NK-92 treated with Interleukin-12 subunit alpha and Interleukin-12 subunit beta, amount 100 ng/mL, for 24 hours (cell line): ENCODE results near the gene KRTAP10-5.

ENCODE experiments used
- DNase-seq: peaks from one replicate; lab custom pipeline; 2025; lab: John Stamatoyannopoulos, UW

KRTAP10-5 gene

GRCh38 chr21:44549525-44550211 is 30.7 kb downstream of the KRTAP10-5 start:
- no peak for DNase-seq

GRCh38 chr21:44548922-44549321 is 31.5 kb downstream of the KRTAP10-5 start:
- DNase-seq = no peak

- DNase-seq = no peak
Observed at GRCh38 chr21:44548381-44548780, 32.0 kb downstream of the KRTAP10-5 start.

- DNase-seq = no peak
Observed at GRCh38 chr21:44547656-44548331, 32.6 kb downstream of the KRTAP10-5 start.

GRCh38 chr21:44544566-44544965 is 35.8 kb downstream of the KRTAP10-5 start:
- no peak for DNase-seq

GRCh38 chr21:44542716-44543115 is 37.7 kb downstream of the KRTAP10-5 start:
- DNase-seq = no peak

- DNase-seq = no peak
Observed at GRCh38 chr21:44540741-44541288, 39.6 kb downstream of the KRTAP10-5 start.

DNA sequence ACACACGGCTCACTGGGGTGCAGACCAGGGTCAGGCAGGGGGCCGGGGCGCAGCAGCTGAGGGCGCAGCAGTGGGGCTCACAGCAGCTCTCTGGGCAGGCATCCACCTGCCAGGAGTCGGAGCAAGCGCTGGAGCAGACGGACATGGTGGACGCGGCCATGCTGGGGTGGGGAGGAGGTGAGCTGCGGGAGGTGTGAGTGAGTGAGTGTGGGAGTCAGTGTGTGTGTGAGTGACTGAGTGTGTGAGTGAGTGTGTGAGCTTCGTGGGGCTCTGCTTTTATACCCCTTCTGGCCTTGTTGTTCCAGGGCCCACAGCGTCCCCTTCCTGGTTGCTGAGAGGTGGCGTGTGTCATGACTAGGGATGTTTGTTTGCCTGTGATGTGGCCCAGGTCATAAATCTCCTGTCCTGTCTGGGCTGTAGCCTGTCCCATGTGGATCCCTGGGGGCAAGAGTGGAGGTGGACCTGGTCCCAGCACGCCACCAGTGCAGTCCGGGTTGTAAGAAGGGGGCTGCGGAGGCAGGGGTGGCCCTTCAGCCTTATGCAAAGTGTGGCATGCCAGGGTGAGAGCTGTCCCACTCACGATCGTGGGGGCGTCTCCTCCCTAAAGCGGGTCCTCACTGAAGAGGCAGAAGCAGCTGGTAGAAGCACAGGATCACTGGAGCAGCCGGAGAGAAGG is 40.3 kb downstream of the KRTAP10-5 start, which contains the start of gene KRTAP10-1:
KRTAP10-1 (minus strand) TSS at position 205 of the 676 bp plus-strand sequence; CDS start at position 160, 45 bp downstream.
- DNase-seq = no peak

GRCh38 chr21:44539046-44539445 is 41.4 kb downstream of the KRTAP10-5 start:
- no peak for DNase-seq

DNA sequence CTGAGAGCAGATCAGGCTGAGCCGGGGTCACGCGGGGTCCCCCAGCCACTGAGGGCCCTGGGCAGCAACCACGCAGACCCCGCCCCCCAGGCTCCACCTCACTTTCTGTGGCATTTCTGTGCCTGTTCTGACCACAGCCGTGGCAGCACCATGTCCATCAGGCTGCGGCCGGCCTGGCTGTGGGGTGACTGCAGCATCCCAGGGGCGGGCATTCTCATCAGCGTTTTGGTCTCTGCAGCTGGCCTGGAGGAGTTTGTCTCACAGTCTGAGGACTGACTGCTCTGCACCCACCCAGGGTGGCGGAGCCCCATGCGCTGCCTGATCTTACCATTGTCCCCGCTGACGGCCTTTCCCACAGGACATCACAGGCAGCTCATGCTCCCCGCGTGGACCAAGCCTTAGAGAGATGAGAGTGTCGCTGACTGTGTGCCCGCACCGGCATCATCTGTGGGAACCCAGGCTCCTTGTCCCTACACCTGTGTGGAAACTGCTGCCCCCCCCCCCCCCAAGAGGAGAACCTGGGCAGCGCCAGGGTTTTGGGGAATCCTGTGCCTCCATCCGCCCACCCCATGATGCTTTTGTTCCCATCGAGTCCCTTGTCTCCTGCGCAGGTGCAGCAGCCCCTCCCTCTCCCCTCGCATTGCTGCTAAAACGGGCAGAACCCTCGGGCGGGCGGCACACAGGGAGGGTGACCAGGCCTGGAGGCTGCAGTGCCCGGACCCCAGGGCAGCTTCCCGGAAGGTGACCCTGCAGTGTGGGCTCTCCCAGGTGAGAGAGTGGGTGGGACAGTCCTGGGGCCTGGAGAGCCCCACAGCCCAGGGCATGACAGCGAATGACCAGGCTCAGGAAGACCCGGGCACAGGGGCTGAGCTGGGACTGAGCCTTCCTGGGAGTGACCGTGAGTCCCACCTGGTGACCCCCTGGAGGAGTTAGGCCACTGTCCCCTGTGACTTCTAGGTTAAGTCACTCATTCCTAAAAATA is 42.2 kb downstream of the KRTAP10-5 start:
- no peak for DNase-seq

GRCh38 chr21:44535963-44536362 is 44.4 kb downstream of the KRTAP10-5 start:
- no peak for DNase-seq

GRCh38 chr21:44534688-44535087 is 45.7 kb downstream of the KRTAP10-5 start:
- DNase-seq = no peak

GRCh38 chr21:44533891-44534627 is 46.3 kb downstream of the KRTAP10-5 start:
- no peak for DNase-seq

DNA sequence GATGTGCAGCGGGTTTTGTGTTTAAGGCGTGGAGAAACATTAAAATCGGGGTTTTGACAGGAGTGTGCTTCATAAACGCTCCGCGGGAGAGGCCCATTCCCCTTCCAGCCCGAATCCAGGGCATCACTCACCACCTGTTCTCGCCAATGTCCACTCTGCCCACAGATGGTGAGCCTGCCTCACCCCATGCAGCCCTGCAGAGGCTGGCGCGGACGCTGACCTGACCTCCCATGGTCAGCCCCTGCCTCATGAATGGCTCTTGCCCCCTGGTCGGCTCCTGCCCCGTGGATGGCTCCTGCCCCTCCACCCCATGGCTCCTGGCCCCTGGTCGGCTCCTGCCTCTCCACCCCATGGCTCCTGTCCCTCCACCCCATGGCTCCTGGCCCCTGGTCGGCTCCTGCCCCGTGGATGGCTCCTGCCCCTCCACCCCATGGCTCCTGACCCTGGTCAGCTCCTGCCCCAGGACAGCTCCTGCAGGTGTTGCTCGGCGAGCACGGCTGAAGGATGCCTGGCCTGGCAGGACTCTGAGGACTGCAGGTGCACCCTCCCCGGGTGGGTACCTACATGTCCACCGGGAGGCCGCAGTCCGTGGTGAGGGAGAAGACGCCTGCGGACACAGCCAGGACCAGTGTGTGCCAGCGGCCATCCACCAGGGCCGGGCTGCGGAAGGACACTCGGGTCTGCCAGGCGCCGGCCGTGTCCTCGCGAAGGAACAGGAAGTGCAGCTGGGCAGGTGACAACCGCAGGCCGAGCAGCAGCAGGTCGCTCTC is 47.1 kb downstream of the KRTAP10-5 start:
- DNase-seq = no peak

GRCh38 chr21:44532712-44533111 is 47.7 kb downstream of the KRTAP10-5 start:
- DNase-seq = no peak

DNA sequence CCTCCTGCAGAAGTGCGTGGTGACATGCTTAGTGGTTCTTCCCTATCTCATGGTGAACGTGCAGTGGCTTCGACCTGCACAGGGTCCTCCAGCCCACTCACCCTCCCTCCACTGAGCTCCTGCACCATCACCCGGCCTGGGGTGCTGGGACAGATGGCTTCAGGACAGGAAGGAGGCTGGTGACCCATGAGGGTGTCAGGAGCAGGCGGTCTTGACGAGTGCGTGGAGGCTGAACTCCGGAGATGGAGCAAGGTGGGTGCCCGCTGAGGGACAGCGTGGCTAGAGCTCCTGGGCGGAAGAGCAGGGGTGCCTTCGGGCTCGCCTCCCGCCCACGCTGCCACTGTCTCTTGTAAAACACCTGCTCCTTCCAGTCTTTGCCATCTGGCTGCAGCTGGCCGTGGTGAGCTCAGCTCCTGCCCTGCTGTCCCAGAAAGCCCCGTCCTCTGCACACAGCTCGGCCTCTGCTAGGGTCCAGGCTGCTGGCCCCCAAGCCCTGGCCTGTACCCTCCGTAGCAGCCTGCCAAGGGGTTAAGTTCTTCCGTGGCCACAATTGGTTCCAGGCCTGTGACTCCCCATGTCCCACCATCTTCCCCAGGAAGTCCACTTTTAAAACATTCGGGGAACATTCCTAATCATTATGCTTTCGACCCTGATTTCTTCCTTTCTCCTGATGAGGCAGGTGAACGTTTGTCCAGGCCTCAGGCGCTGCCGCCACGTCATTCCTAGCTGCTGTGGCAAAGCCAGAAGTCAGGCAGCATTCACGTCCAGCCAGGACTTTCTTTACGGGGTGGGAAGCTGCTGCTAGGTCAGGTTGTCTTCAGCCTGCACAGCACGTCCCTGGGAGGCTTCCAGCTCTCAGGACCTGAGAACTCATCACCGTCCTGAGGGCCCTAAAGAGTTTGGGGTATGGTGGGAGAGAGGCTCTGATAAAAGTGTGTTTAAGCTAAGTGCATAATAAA is 48.5 kb downstream of the KRTAP10-5 start:
- DNase-seq = no peak

DNA sequence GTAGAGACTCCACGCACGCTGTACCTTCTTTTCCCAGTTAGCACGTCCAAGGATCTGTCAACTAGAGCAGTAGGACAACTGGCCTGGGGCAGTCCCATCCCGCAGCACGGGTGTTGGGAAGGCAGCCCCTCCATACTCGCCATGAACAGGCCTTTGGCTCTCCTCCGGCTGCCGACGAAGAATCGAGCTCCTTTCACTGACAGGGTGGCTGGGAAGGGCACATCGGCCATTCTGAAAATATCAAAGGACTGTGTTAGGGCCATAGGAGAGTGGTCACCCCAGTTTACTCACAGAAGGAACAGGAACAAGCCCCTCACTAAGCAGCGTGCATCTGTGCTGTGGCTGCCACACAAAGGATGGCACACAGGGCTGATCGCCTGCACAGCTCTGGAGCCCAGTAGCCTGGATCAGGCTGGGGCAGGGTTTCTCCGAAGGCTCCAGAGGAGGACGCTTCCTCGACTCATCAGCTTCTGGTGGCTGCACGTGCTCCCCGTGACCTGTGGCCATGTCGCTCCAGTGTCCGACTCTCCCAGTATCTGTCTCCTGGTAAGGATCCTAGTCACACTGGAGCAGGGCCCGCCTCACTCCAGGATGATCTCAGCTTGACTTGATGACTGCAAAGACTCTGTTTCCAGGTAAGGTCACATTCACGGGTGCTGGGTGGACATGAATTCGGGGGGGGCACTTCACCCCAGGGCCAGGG is 49.4 kb downstream of the KRTAP10-5 start:
- DNase-seq = no peak

- no peak for DNase-seq
Observed at GRCh38 chr21:44530221-44530902, 50.0 kb downstream of the KRTAP10-5 start.
